SKM-1 treated with dmso at 0.1 percent for 144 hours (cell line): Measurements from ENCODE around the gene TRIM45.
"Not testable (repeated sequence)": the region's sequence is repeated elsewhere in the genome, so short reads cannot be mapped to it uniquely, and the experiment has no call there.

Experiments used
- DNase-seq: peaks from one replicate; lab custom pipeline; 2025; ENCODE audit not compliant: unreplicated experiment; lab: John Stamatoyannopoulos, UW

Gene TRIM45

DNA sequence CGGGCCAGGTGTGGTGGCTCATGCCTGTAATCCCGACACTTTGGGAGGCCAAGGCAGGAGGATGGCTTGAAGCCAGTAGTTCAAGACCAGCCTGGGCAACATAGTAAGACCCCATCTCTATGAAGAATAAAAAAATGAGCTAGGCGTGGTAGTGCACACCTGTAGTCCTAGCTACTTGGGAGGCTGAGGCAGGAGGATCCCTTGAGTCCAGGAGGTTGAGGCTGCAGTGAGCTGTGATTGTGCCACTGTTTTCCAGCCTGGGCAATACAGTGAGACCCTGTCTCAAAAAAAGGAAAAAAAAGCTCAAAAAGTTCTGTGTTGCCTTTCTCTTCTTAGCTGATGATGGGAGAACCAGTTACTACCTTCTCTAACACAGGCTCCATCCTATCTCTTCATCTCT, 19.7 kb downstream of the TRIM45 start:
- not testable (repeated sequence) for DNase-seq

DNA sequence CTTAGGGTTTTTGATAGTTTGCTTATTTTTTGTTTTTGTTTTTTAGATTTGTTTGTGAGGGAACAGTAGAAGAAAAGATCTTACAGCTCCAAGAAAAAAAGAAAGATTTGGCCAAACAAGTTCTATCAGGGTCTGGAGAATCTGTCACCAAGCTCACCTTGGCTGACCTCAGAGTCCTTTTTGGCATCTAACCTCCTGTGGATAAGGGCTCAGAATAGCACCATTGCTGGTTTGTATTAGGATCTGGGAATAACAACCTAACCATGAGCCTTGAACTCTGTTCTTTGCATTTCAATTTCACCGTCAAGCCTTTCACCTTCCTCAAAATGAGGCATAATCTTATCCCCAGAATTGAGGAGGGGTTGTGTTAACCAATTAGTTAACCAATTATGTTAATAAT, 20.2 kb downstream of the TRIM45 start:
- no peak for DNase-seq

GRCh38 chr1:117098287-117098890, 23.2 kb downstream of the TRIM45 start:
- no peak for DNase-seq

DNA sequence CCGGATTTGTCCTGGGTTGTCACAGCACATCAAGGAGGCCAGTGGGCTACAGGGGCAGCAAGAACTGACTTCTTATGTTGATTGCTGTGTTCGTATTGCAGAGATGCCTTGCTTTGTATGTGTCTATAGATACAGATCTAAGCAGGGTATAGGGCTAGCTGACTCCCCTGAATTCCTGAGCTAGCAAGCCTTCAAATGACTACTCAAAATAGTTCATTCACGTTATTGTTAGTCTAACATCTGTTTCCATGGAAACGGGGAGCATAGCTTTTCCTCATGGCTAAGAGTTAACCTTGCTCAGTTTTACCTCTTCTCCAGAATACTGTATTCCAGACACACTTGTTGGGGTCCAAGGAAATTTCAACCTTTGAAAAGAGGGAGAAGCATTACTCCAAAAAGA, 24.1 kb downstream of the TRIM45 start:
- DNase-seq, result no peak

GRCh38 chr1:117096951-117097408, 24.6 kb downstream of the TRIM45 start:
- DNase-seq, result no peak

- no peak for DNase-seq
Measured at GRCh38 chr1:117094841-117095604, 26.5 kb downstream of the TRIM45 start.

DNA sequence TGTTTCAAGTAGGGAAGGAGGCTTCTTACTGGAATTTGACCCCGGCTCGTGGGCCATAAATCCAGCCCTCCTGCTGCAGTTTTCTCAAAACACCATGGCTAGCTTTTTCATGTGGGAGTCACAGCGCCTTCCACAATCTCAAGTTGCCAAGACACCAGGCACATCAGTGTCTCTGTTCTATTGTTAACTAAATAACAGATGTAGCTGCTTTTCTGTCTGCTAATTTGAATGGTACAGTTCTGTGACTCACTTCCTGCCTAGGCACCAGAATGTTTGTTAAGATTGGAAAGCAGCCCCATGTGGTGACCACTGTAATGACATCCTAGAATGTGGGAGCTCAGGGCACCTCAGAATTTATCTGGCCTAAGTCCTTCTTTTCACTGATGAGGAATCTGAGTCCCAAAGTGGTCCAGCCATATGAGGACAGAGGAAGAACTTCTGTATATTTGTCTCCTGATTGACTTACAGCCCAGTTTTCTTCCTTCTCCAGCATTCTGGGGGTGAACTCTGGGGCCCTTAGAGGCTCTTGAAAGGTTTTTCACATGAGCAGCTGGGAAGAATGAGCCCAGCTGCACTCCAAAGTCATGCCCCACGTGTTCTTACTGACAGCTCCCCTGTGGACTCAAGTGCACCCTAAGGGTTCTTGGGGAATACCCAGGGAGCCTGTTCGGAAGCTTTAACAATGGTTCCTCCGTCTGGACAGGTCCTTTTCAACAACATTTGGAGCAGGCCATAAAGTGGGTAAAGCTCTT, 27.5 kb downstream of the TRIM45 start:
- peak; percentile 18 for DNase-seq

GRCh38 chr1:117093091-117093534, 28.4 kb downstream of the TRIM45 start:
- no peak for DNase-seq

DNA sequence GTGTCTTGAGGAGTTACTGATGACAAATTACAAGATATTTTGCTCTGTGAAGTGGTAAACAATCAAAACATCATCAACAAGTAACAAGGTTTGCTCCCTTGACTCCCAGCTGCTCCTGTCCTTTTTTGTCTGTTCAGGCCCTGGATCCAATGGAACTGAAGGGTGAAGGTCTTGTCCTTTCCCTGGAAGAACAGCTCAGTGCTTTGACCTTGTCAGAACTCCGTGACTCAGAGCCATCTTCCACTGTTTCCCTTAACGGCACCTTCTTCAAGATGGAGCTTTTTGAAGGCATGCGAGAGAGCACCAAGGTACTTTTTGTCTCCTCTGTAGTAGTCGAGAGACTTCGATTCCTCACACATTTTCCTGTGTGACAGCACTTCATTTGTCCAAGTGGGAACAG, 29.0 kb downstream of the TRIM45 start:
- DNase-seq, result no peak

DNA sequence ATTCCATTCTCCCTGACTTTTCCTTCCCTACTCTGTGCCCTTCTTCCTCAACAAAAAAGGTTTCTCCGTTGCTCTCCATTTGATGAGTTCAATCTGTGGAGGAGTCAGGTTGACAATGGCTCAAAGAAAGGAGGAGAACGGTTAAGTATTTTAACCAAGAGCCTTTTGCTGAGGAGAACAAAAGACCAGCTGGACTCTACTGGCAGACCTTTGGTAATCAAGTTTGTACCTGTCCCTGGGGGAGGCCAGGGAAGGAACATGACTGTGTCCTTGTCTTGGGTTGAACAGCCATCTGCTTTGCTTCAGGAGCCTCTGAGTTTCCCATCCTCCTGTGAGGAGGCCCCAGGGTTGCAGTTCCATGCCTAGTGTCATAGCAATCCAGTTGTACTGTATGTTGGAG, 31.6 kb downstream of the TRIM45 start:
- DNase-seq, result no peak

- DNase-seq, result no peak
Measured at GRCh38 chr1:117087686-117088085, 33.9 kb downstream of the TRIM45 start.

DNA sequence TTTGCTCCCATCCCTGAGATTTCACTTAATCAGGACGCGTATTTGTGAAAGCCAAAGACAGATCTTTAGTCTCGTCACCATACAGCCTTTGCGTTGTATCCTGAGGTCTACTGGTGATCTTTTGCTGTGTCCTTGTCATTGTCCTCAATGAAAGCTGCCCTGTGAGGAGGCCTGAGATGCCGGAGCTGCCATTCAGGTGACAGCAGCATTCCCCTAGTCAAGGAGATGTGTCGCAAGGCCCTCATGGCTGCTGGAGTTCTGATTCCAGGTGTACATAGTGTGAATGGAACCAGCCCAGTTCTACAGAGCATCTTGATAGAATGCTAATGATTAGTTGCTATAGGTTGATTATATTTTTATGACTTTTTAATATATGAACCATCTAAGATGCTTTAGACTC, 37.3 kb downstream of the TRIM45 start:
- DNase-seq, result no peak

DNA sequence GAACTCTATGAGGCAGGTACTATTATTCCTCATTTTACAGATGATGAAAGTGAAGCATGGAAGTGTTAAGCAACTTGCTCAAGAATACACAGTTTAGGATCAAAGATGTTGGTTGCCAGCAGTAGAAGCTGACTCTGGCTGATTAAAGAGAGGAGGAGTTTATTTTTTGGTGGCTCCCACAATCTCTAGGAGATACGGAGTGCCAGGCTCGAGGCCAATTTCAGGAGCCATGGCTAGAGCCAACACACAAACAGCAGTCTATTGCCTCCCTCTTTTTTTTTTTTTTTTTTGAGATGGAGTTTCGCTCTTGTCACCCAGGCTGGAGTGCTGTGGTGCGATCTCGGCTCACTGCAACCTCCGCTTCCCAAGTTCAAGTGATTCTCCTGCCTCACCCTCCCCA, 41.8 kb downstream of the TRIM45 start:
- no peak for DNase-seq

DNA sequence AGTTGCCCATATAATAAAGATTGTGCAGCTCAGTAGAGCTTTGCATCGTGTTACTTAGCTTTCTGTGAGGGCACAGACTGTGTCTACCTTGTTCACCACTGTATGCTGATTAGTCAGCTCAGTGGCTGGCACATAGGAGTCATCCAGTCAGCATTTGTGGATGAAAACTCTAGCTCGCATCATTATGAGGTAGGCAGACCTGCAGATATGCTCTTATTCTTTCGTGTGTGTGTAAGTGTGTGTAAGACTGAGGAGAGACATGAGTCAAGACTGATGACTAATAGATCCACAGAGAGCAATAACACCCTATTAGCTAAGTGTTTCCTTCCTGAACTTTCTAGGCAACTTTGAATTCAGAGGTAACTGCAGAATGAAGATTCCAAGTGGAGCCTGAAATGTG, 44.3 kb downstream of the TRIM45 start:
- DNase-seq, result no peak

GRCh38 chr1:117076648-117077047, 44.9 kb downstream of the TRIM45 start:
- no peak for DNase-seq

DNA sequence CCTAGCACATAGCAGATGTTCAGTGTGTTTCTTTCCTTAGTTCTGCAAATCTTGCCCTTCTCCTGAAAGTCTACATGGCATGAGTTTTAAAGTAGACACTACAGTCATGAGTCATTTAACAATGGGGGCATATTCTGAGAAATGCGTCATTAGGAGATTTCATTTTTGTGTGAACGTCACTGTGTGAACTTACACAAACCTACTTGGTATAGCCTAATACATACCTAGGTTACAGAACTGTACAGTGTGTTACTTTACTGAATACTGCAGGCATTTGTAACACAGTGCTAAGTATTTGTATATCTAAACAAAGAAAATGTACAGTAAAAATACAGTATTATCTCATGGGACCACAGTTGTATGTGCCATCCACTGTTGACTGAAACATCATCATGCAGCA, 51.4 kb downstream of the TRIM45 start:
- DNase-seq, result no peak

- no peak for DNase-seq
Measured at GRCh38 chr1:117069220-117069844, 52.2 kb downstream of the TRIM45 start.

DNA sequence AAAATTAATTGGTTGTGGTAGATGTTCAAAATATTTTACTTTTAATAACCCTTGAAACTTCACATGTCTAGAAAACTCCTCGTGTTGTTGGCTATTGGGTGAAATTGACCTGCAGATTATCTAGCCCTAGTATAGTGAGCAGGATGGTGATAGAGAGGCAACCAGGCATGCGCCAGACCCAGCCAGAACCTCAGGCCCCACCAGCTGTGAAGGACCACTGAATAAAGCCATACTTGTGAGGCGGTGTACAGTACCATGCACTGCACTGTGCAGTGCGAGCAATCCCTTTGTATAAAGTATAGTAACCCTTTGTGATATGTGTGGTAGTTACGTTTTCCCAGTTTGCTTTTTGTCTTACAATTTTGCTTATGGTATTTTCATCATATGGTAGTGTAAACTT, 53.0 kb downstream of the TRIM45 start:
- DNase-seq, result no peak

GRCh38 chr1:117067533-117068370, 53.8 kb downstream of the TRIM45 start:
- DNase-seq, result no peak

GRCh38 chr1:117066367-117066766, 55.2 kb downstream of the TRIM45 start:
- DNase-seq, result no peak

DNA sequence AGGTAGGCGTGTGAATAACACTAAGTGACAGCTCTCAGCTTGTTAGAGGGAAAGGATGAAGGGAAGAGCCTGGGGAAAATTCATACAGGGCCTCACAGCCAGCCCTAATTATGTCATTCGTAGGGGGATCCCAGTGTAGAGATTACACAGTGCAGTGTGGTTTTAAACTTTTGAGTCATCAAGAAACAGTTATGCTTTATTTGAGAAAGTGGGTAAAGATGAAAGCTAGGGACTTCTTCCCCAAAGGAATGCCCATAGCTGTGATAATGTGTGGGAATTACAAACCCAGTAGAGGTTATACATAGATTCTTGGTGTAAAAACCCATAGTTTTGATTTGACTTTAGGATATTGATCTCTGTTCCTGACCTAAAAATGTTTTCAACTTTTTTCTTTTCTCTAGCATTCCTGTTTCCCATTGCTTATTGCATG, 59.5 kb downstream of the TRIM45 start:
- no peak for DNase-seq
